Measurements from ENCODE around the gene TMEM43. TPM values are rescaled to one million over a fixed set of nuclear protein-coding genes. Genes with fewer than 3 reads are reported as not detected.

TMEM43 gene
- total RNA-seq, 6 experiments from 2014 or later = 9.3 to 16.8 (median 14.6) TPM

DNA sequence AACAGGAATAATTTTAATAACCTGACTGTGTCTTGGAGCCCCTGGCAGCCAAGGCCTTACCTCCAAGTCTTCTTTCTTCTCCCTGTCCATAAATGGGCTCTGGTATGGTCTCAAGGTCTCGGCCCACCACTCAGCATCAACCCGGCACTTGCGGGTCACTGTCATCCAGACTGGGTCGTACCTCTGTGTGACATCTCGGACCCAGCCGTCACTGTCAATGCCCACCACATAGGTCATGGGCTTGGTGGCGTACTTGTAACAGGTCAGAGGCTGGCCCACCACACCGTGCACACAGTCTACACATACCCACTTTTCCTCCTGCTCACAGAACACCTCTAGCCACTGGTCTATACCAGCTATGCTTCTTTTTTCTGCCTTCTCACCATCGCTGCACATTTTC lies 33.1 kb downstream of the TMEM43 start:
- Histone ChIP-seq H3K27me3 (no peaks in the 10 kb centered on the region), H3K9me3 (no peaks in the 10 kb centered on the region), H3K36me3 (peaks cover 0 to 76% (median 58%) of the 10 kb centered on the region in 4 donors), H3K27ac (no peak overlapping the region), H3K4me1 (no peaks in the 10 kb centered on the region), H3K4me3 (no peak overlapping the region)
- TF ChIP-seq, protein P1, sequence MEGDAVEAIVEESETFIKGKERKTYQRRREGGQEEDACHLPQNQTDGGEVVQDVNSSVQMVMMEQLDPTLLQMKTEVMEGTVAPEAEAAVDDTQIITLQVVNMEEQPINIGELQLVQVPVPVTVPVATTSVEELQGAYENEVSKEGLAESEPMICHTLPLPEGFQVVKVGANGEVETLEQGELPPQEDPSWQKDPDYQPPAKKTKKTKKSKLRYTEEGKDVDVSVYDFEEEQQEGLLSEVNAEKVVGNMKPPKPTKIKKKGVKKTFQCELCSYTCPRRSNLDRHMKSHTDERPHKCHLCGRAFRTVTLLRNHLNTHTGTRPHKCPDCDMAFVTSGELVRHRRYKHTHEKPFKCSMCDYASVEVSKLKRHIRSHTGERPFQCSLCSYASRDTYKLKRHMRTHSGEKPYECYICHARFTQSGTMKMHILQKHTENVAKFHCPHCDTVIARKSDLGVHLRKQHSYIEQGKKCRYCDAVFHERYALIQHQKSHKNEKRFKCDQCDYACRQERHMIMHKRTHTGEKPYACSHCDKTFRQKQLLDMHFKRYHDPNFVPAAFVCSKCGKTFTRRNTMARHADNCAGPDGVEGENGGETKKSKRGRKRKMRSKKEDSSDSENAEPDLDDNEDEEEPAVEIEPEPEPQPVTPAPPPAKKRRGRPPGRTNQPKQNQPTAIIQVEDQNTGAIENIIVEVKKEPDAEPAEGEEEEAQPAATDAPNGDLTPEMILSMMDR (IDR thresholded peaks at IDR 0.05) = no peak
- TF ChIP-seq POLR2A (IDR thresholded peaks at IDR 0.05) = no peak
- DNase-seq = no peak
- peak in 1 of 4 donors; percentile 36 for ATAC-seq
- 100% methylated on average over 3 of the region's 9 CpGs for WGBS (ENCODE audit: insufficient coverage, low coverage, low lambda C conversion rate, missing lambda C conversion rate)
- intact Hi-C loops (cut with DNase I) = no loop called here

DNA sequence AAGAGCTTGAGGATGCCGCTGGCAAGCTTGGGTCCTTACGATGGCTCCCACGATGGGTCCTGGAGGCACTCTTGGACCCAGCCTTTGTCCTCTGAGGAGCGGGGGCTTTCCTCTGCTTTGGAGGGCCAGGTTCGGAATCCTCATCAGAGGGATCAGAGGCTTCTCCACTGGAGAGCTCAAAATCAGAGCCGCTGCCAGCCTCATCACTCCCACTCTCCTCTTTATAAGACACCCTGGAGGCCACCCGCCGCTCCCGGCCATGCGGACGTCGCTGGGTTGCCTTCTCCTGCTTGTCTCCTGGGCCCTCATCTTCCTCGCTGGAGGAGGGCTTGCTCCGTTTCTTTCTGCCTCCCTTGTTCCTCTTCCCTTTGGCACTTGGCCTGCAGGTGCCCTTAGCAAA lies 33.5 kb downstream of the TMEM43 start:
- WGBS (ENCODE audit: insufficient coverage, low coverage, low lambda C conversion rate, missing lambda C conversion rate) = 100% methylated on average over 7 of the region's 14 CpGs
- peak in 1 of 4 donors; percentile 11 for ATAC-seq
- no peak for TF ChIP-seq POLR2A (IDR thresholded peaks at IDR 0.05)
- TF ChIP-seq, protein P1 (IDR thresholded peaks at IDR 0.05) = no peak
- no peaks in the 10 kb centered on the region for H3K4me1 ChIP-seq
- no peak overlapping the region for H3K4me3 ChIP-seq
- H3K36me3 ChIP-seq = peaks cover 0 to 79% (median 59%) of the 10 kb centered on the region in 4 donors
- DNase-seq = no peak
- H3K9me3 ChIP-seq = no peaks in the 10 kb centered on the region
- intact Hi-C loops (cut with DNase I) = no loop called here
- H3K27me3 ChIP-seq = no peaks in the 10 kb centered on the region
- no peak overlapping the region for H3K27ac ChIP-seq

DNA sequence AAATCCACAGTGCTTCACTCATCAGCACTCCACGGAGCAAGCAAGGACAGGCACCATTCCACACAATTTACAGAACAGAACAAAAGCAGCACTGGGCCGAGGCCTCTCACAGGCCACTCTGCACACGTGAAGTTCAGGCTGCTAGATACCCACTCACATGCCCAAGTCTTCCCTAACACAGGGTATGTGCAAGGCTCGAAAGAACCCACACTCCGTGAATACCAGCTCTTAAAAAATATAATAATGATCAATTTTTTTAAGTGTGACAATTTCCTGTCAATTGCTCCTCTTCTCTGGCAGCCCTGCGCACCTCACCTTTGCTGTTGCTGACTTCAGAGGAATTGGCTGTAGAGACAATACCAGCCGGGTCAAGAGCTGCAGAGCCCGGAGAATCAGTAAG lies 34.6 kb downstream of the TMEM43 start:
- Histone ChIP-seq H3K36me3 (peaks cover 0 to 77% (median 55%) of the 10 kb centered on the region in 4 donors), H3K27me3 (no peaks in the 10 kb centered on the region), H3K9me3 (no peaks in the 10 kb centered on the region), H3K4me1 (no peaks in the 10 kb centered on the region), H3K27ac (no peak overlapping the region), H3K4me3 (no peak overlapping the region)
- no peak for TF ChIP-seq POLR2A (IDR thresholded peaks at IDR 0.05)
- TF ChIP-seq, protein P1 (IDR thresholded peaks at IDR 0.05) = no peak
- 98% methylated on average over 6 of the region's 8 CpGs for WGBS (ENCODE audit: insufficient coverage, low coverage, low lambda C conversion rate, missing lambda C conversion rate)
- intact Hi-C loops (cut with DNase I) = no loop called here
- DNase-seq = no peak
- ATAC-seq = no peak

DNA sequence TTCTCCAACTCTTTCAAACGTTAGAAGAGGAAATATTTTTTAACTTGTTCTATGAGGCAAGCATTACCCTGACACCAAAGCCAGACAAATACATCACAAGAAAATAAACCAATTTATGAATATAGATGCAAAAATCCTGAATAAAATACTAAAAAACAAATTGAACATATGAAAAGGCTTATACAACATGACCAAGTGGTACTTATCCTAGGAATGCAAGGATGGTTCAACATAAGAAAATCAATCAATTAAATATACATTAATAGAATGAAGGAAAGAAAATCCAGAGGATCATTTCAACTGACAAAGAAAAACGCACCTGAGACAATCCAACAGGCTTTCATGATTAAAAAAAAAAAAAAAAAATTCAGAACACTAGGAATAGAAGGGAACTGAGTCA lies 36.4 kb downstream of the TMEM43 start:
- no peaks in the 10 kb centered on the region for H3K27me3 ChIP-seq
- DNase-seq (no peak), ATAC-seq (no peak)
- no peak overlapping the region for H3K4me3 ChIP-seq
- H3K9me3 ChIP-seq = no peaks in the 10 kb centered on the region
- H3K4me1 ChIP-seq = no peaks in the 10 kb centered on the region
- intact Hi-C loops (cut with DNase I) = no loop called here
- H3K36me3 ChIP-seq = peaks cover 0 to 80% (median 54%) of the 10 kb centered on the region in 4 donors
- H3K27ac ChIP-seq = no peak overlapping the region
- TF ChIP-seq, protein P1 (IDR thresholded peaks at IDR 0.05) = no peak
- TF ChIP-seq POLR2A (IDR thresholded peaks at IDR 0.05) = no peak
- WGBS (ENCODE audit: insufficient coverage, low coverage, low lambda C conversion rate, missing lambda C conversion rate) = 94% methylated on average over 2 of the region's 2 CpGs

DNA sequence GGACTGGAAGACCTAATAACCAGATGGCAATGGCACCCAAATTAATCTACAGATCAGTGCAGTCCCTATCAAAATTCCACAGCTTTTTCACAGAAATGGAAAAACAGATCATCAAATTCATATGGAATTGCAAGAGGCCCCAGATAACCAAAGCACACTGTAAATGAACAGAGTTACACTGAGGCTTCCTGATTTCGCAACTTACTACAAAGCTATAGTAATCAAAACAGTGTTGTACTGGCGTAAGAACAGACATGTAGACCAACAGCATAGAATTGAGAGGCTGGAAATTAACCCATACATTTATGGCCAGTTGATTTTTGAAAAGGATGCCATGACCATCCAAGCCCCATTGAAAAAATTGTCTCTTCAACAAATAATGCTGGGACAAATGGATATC lies 37.3 kb downstream of the TMEM43 start:
- Histone ChIP-seq H3K9me3 (no peaks in the 10 kb centered on the region), H3K4me1 (no peaks in the 10 kb centered on the region), H3K4me3 (no peak overlapping the region), H3K27me3 (no peaks in the 10 kb centered on the region), H3K36me3 (peaks cover 0 to 80% (median 53%) of the 10 kb centered on the region in 4 donors), H3K27ac (no peak overlapping the region)
- WGBS (ENCODE audit: insufficient coverage, low coverage, low lambda C conversion rate, missing lambda C conversion rate) = 83% methylated on average over 2 of the region's 2 CpGs
- TF ChIP-seq, protein P1 (IDR thresholded peaks at IDR 0.05) = no peak
- no peak for TF ChIP-seq POLR2A (IDR thresholded peaks at IDR 0.05)
- DNase-seq (no peak), ATAC-seq (no peak)
- intact Hi-C loops (cut with DNase I) = no loop called here
